ENCODE data around the gene CALN1.

- TF ChIP-seq POLR2A (IDR thresholded peaks at IDR 0.05) = no peak
- TF ChIP-seq, protein P1, sequence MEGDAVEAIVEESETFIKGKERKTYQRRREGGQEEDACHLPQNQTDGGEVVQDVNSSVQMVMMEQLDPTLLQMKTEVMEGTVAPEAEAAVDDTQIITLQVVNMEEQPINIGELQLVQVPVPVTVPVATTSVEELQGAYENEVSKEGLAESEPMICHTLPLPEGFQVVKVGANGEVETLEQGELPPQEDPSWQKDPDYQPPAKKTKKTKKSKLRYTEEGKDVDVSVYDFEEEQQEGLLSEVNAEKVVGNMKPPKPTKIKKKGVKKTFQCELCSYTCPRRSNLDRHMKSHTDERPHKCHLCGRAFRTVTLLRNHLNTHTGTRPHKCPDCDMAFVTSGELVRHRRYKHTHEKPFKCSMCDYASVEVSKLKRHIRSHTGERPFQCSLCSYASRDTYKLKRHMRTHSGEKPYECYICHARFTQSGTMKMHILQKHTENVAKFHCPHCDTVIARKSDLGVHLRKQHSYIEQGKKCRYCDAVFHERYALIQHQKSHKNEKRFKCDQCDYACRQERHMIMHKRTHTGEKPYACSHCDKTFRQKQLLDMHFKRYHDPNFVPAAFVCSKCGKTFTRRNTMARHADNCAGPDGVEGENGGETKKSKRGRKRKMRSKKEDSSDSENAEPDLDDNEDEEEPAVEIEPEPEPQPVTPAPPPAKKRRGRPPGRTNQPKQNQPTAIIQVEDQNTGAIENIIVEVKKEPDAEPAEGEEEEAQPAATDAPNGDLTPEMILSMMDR (IDR thresholded peaks at IDR 0.05) = no peak
- no peak for TF ChIP-seq EP300 (IDR thresholded peaks at IDR 0.05)
These were observed 293.8 kb downstream of the CALN1 start for GRCh38 chr7:72118366-72118765.

Measured in ovary (tissue), 3 donors.